Measurements from ENCODE around the gene ACYP1. TPM values are rescaled to one million over a fixed set of nuclear protein-coding genes. Genes with fewer than 3 reads are reported as not detected.

Gene ACYP1
- total RNA-seq, 1 donor from 2014 or later: 15.3 TPM

DNA sequence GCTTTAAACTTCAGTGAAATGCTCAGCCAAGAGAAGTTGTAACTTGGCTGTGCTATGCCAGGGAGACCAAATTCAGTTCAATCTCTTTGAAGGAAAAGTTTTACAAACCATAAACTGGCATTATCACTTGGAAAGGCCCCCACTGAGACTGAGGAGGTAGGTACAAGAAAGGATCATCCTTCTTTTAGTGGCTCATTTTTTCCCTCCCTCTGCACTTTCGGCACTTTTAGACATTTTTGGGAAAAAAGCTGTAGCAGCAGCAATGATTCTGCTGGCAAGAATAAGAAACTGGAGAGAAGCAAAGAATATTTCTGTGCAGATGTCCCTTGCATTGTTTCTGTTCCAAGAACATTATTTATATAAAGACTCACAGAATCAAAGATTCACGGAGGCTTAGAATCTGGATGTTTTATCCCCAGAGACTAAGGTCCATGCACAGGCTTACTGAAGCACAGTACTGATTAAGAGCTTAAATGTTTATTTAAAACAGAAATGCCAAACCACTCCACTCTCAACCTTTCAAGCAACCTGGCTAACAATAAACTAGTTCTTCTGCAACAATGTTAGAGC is 17.9 kb upstream of the ACYP1 start:
- no peak for TF ChIP-seq CTCF (IDR thresholded peaks at IDR 0.05)
- H3K4me1 ChIP-seq: no peaks in the 10 kb centered on the region
- H3K27ac ChIP-seq: no peak overlapping the region
- no peak for ATAC-seq
- H3K9me3 ChIP-seq: no peaks in the 10 kb centered on the region
- H3K27me3 ChIP-seq: no peaks in the 10 kb centered on the region
- intact Hi-C loops (cut with DNase I): loop anchor here (10.0 kb wide), 2 partner anchors 137 to 167 kb away; no protein-coding TSS in a partner anchor
- no peak overlapping the region for H3K4me3 ChIP-seq
- DNase-seq: no peak
- peaks cover 36% of the 10 kb centered on the region for H3K36me3 ChIP-seq

GRCh38 chr14:75079521-75079920 is 15.7 kb upstream of the ACYP1 start:
- intact Hi-C loops (cut with DNase I): no loop called here
- no peak overlapping the region for H3K27ac ChIP-seq
- DNase-seq: no peak

GRCh38 chr14:75077794-75078193 is 14.0 kb upstream of the ACYP1 start:
- ATAC-seq (no peak), DNase-seq (no peak)
- Histone ChIP-seq H3K27ac (no peak overlapping the region), H3K4me3 (no peak overlapping the region), H3K4me1 (no peaks in the 10 kb centered on the region), H3K9me3 (no peaks in the 10 kb centered on the region), H3K36me3 (no peaks in the 10 kb centered on the region), H3K27me3 (no peaks in the 10 kb centered on the region)
- TF ChIP-seq CTCF (IDR thresholded peaks at IDR 0.05): no peak
- intact Hi-C loops (cut with DNase I): no loop called here

More at GRCh38 chr14:75079521-75079920, 15.7 kb upstream of the ACYP1 start:
- peaks cover 14% of the 10 kb centered on the region for H3K36me3 ChIP-seq
- H3K4me1 ChIP-seq: no peaks in the 10 kb centered on the region
- H3K4me3 ChIP-seq: no peak overlapping the region
- H3K27me3 ChIP-seq: no peaks in the 10 kb centered on the region
- TF ChIP-seq CTCF (IDR thresholded peaks at IDR 0.05): no peak
- ATAC-seq: no peak
- no peaks in the 10 kb centered on the region for H3K9me3 ChIP-seq

- DNase-seq: no peak
- intact Hi-C loops (cut with DNase I): no loop called here
- TF ChIP-seq CTCF (IDR thresholded peaks at IDR 0.05): no peak
- Histone ChIP-seq H3K27me3 (no peaks in the 10 kb centered on the region), H3K36me3 (no peaks in the 10 kb centered on the region), H3K4me3 (peak overlapping the region; percentile 58), H3K9me3 (no peaks in the 10 kb centered on the region), H3K4me1 (peaks cover 24% of the 10 kb centered on the region), H3K27ac (peak overlapping the region; percentile 93)
- ATAC-seq: no peak
Observed at GRCh38 chr14:75070383-75070782, 6.6 kb upstream of the ACYP1 start.

DNA sequence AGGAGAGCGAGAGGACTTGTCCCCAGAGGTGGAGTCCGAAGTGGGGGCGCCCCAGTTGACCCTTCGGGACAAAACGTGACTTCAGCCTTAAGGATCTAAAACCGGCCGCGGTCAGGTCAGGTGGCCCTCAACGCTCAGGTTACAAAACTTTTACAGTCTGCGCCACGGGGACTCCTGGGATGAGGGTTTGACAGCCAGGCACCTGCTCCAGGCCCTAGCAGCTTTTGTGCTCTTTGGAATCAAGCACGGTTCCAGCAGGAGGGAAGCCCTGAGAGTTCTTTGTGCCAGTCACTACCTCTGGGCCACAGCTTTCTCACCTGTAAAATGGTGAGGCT is 6.0 kb upstream of the ACYP1 start:
- DNase-seq (no peak), ATAC-seq (peak; percentile 34)
- no peaks in the 10 kb centered on the region for H3K27me3 ChIP-seq
- peak overlapping the region; percentile 58 for H3K4me3 ChIP-seq
- peaks cover 24% of the 10 kb centered on the region for H3K4me1 ChIP-seq
- TF ChIP-seq CTCF (IDR thresholded peaks at IDR 0.05): no peak
- no peaks in the 10 kb centered on the region for H3K9me3 ChIP-seq
- H3K27ac ChIP-seq: peak overlapping the region; percentile 93
- H3K36me3 ChIP-seq: no peaks in the 10 kb centered on the region
- intact Hi-C loops (cut with DNase I): no loop called here

Measured in upper lobe of right lung (tissue), 1 donor.